HCT116 (cell line): Measurements from ENCODE around the gene RCBTB1. TPM values are rescaled to one million over a fixed set of nuclear protein-coding genes. Genes with fewer than 3 reads are reported as not detected.

ENCODE experiments used
- ATAC-seq: fragments of 200-7000 bp; cut with Tn5 transposase; 2 replicates; pipeline ENCODE4 v1.9.1; 2020; ENCODE audit warnings: mild to moderate bottlenecking, moderate library complexity
- BruUV-seq: library from RNA; stranded (reverse); fragments of 400-500 nt; replicated peaks from 2 replicates; lab custom pipeline; 2021; lab: Mats Ljungman, UMichigan
- CTCF ChIA-PET: fragments of 300-600 bp; sonication (Branson Sonifier 250); formaldehyde crosslinking; loops from one replicate; lab custom pipeline; 2021; ENCODE audit warnings: antibody characterized with exemption; lab: Charles Lee
- POLR2A ChIA-PET: fragments of 300-600, 350-600 bp; sonication (Branson Sonifier 250); formaldehyde crosslinking; loops from one replicate; lab custom pipeline; 2021; ENCODE audit warnings: antibody characterized with exemption; lab: Charles Lee
- RAD21 ChIA-PET, 2 experiments: fragments of 300-600 bp; sonication (Branson Sonifier 250); formaldehyde crosslinking; loops; one replicate each; lab custom pipeline; 2023; ENCODE audit warnings: low total read pairs in 2 of 2; ENCODE audit not compliant: uncharacterized antibody in 2 of 2, unreplicated experiment in 2 of 2, low non-redundant PET in 1 of 2; lab: Charles Lee
- DNase-seq: peaks from one replicate; pipeline ENCODE4 v3.0.0-alpha.2; 2010; ENCODE audit warnings: low read depth, low spot score
- H2AFZ ChIP-seq: fragments of 200-600 bp; shearing (Covaris generic), sonication (generic); 2 replicates; pipeline ENCODE4 v1.6.1; 2017; ENCODE audit warnings: low read depth, mixed run types, mixed read lengths, antibody characterized with exemption, low read length; ENCODE audit not compliant: poor library complexity, severe bottlenecking
- H3K27ac ChIP-seq: 2 replicates; pipeline ENCODE4 v1.5.1; 2012; ENCODE audit warnings: low read depth, low read length
- H3K27me3 ChIP-seq: fragments of 200-600 bp; sonication (generic); 2 replicates; pipeline ENCODE4 v1.6.1; 2016; ENCODE audit warnings: mixed run types, low read length, mixed read lengths; ENCODE audit not compliant: insufficient read depth
- H3K36me3 ChIP-seq, 2 experiments: fragments of 200-500 bp in 1 of 2; fragments of 200-600 bp in 1 of 2; sonication (Bioruptor generic) in 1 of 2; sonication (generic) in 1 of 2; 2 replicates each; pipeline versions ENCODE4 v1.5.1 to v1.6.1; 2014 to 2016; ENCODE audit warnings: low read length in 2 of 2, inconsistent platforms in 1 of 2, mixed read lengths in 1 of 2, mixed run types in 1 of 2; ENCODE audit not compliant: insufficient read depth in 2 of 2, control insufficient read depth in 1 of 2
- H3K4me1 ChIP-seq, 2 experiments: fragments of 200-600 bp in 1 of 2; sonication (generic) in 1 of 2; 2 replicates each; pipeline versions ENCODE4 v1.5.1 to v1.6.1; 2012 to 2017; ENCODE audit warnings: low read length in 2 of 2, inconsistent platforms in 1 of 2, mild to moderate bottlenecking in 1 of 2, mixed read lengths in 1 of 2, mixed run types in 1 of 2, moderate library complexity in 1 of 2; ENCODE audit not compliant: insufficient read depth in 2 of 2, control insufficient read depth in 1 of 2
- H3K4me2 ChIP-seq: fragments of 200-600 bp; sonication (generic); 2 replicates; pipeline ENCODE4 v1.6.1; 2017; ENCODE audit warnings: mixed run types, low read length, mixed read lengths
- H3K4me3 ChIP-seq, 2 experiments: fragments of 200-600 bp in 1 of 2; sonication (generic) in 1 of 2; replicated peaks in 1 of 2; 2 replicates each; pipeline ENCODE4 v1.5.1; 2011 to 2016; ENCODE audit warnings: low read length in 2 of 2, control low read depth in 1 of 2, low read depth in 1 of 2, mild to moderate bottlenecking in 1 of 2, mixed read lengths in 1 of 2, mixed run types in 1 of 2
- H3K79me2 ChIP-seq: fragments of 200-600 bp; sonication (generic); 2 replicates; pipeline ENCODE4 v1.6.1; 2017; ENCODE audit warnings: mild to moderate bottlenecking, mixed run types, low read length, moderate library complexity, mixed read lengths; ENCODE audit not compliant: insufficient read depth
- H3K9ac ChIP-seq: fragments of 200-600 bp; sonication (generic); 2 replicates; pipeline ENCODE4 v1.6.1; 2016; ENCODE audit warnings: low read length, mixed read lengths
- H3K9me2 ChIP-seq: fragments of 200-600 bp; sonication (generic), shearing (Covaris generic); 2 replicates; pipeline ENCODE4 v1.6.1; 2017; ENCODE audit warnings: mixed run types, mild to moderate bottlenecking, moderate library complexity; ENCODE audit not compliant: insufficient read depth
- H3K9me3 ChIP-seq, 2 experiments: fragments of 200-500 bp in 1 of 2; fragments of 200-600 bp in 1 of 2; sonication (Bioruptor generic) in 1 of 2; sonication (generic) in 1 of 2; 2 replicates each; pipeline ENCODE4 v1.6.1; 2014 to 2017; ENCODE audit warnings: low read length in 2 of 2, mixed read lengths in 2 of 2, inconsistent platforms in 1 of 2, low read depth in 1 of 2, mild to moderate bottlenecking in 1 of 2, mixed run types in 1 of 2, moderate library complexity in 1 of 2; ENCODE audit not compliant: control insufficient read depth in 1 of 2, insufficient read depth in 1 of 2
- H4K20me1 ChIP-seq: fragments of 200-600 bp; sonication (generic), shearing (Covaris generic); 2 replicates; pipeline ENCODE4 v1.6.1; 2017; ENCODE audit warnings: mixed run types, mild to moderate bottlenecking, moderate library complexity; ENCODE audit not compliant: insufficient read depth
- CBX3 ChIP-seq: IDR thresholded peaks from 2 replicates; pipeline ENCODE4 v1.6.1; 2012; ENCODE audit warnings: low read depth
- CEBPB ChIP-seq: IDR thresholded peaks from 2 replicates; pipeline ENCODE4 v1.6.1; 2012; ENCODE audit warnings: low read depth
- EGR1 ChIP-seq: IDR thresholded peaks from 2 replicates; pipeline ENCODE4 v1.6.1; 2012; ENCODE audit warnings: low read depth
- ELF1 ChIP-seq: IDR thresholded peaks from 2 replicates; pipeline ENCODE4 v1.6.1; 2012; ENCODE audit warnings: low read depth, borderline replicate concordance
- EZH2 ChIP-seq: fragments of 200-600 bp; sonication (generic); IDR thresholded peaks from 2 replicates; pipeline ENCODE4 v1.6.1; 2017; ENCODE audit warnings: antibody characterized with exemption, mixed run types
- FOSL1 ChIP-seq: IDR thresholded peaks from 2 replicates; pipeline ENCODE4 v1.6.1; 2012; ENCODE audit warnings: low read depth
- JUND ChIP-seq: IDR thresholded peaks from 2 replicates; pipeline ENCODE4 v1.6.1; 2012
- MAX ChIP-seq: IDR thresholded peaks from 2 replicates; pipeline ENCODE4 v1.6.1; 2012
- POLR2A ChIP-seq: IDR thresholded peaks from 2 replicates; pipeline ENCODE4 v1.7.0; 2011; ENCODE audit warnings: borderline replicate concordance; ENCODE audit not compliant: insufficient read depth, insufficient read length; ENCODE audit errors: extremely low read depth
- POLR2AphosphoS5 ChIP-seq: IDR thresholded peaks from 2 replicates; pipeline ENCODE4 v1.6.1; 2011; ENCODE audit warnings: mild to moderate bottlenecking, low read depth, low read length, moderate library complexity
- RAD21 ChIP-seq: IDR thresholded peaks from 2 replicates; pipeline ENCODE4 v1.6.1; 2012; ENCODE audit warnings: low read depth, mild to moderate bottlenecking
- SP1 ChIP-seq: IDR thresholded peaks from 2 replicates; pipeline ENCODE4 v1.6.1; 2012; ENCODE audit warnings: low read depth
- TCF7L2 ChIP-seq: IDR thresholded peaks from 2 replicates; pipeline ENCODE4 v1.7.0; 2011; ENCODE audit warnings: borderline replicate concordance, inconsistent platforms; ENCODE audit not compliant: insufficient read depth, insufficient read length; ENCODE audit errors: extremely low read depth
- ZBTB33 ChIP-seq: IDR thresholded peaks from 2 replicates; pipeline ENCODE4 v1.6.1; 2011; ENCODE audit warnings: mild to moderate bottlenecking, low read length, moderate library complexity; ENCODE audit not compliant: insufficient replicate concordance; ENCODE audit errors: extremely low read depth
- ZFX ChIP-seq: fragments of 450-650 bp; IDR thresholded peaks from 2 replicates; pipeline ENCODE4 v1.6.1; 2017
- ZNF274 ChIP-seq: fragments of 200-500 bp; sonication (Bioruptor generic); IDR thresholded peaks from 2 replicates; pipeline ENCODE4 v1.6.1; 2014; ENCODE audit warnings: mild to moderate bottlenecking, low read depth, low read length, inconsistent platforms
- intact Hi-C: fragments of 100-400 bp; cut with micrococcal nuclease; formaldehyde crosslinking; loops from 2 replicates; pipeline ENCODE4 v1.10.0; 2022
- total RNA-seq: library from RNA; stranded (reverse); gene quantifications from one replicate; pipeline ENCODE4 v1.2.1, GENCODE V29; 2021; ENCODE audit not compliant: unreplicated experiment

RCBTB1 gene
- total RNA-seq, 1 experiment from 2014 or later = 22.2 TPM

GRCh38 chr13:49633710-49634109 is 48.4 kb upstream of the RCBTB1 start:
- intact Hi-C loops = no loop called here
- H3K79me2 ChIP-seq = no peaks in the 10 kb centered on the region
- no peak overlapping the region for H2AFZ ChIP-seq
- H3K36me3 ChIP-seq = no peaks in the 10 kb centered on the region
- ChIA-PET POLR2A (no interaction called here), CTCF (no interaction called here), RAD21 (no interaction called here)
- DNase-seq (no peak), ATAC-seq (no peak)
- BruUV-seq = no TSS peak
- peaks cover 0 to 5% of the 10 kb centered on the region in 2 experiments; a peak in 1 of 4 replicates for H3K4me1 ChIP-seq
- H3K27ac ChIP-seq = no peak overlapping the region
- no peaks in the 10 kb centered on the region for H3K9me2 ChIP-seq
- TF ChIP-seq POLR2A = no peak
- TF ChIP-seq FOSL1 = no peak
- TF ChIP-seq CBX3 = no peak
- TF ChIP-seq TCF7L2 = no peak
- TF ChIP-seq ZBTB33 = no peak
- TF ChIP-seq ZNF274 = no peak
- no peak for TF ChIP-seq ZFX
- no peak for TF ChIP-seq JUND
- TF ChIP-seq MAX = no peak
- TF ChIP-seq CEBPB = no peak
- no peak for TF ChIP-seq SP1
- TF ChIP-seq POLR2AphosphoS5 = no peak
- no peak for TF ChIP-seq EZH2
- no peak for TF ChIP-seq ELF1
- TF ChIP-seq EGR1 = no peak
- TF ChIP-seq RAD21 = no peak
- H3K9me3 ChIP-seq = no peaks in the 10 kb centered on the region
- no peak overlapping the region for H3K4me3 ChIP-seq
- no peak overlapping the region for H3K4me2 ChIP-seq
- H3K27me3 ChIP-seq = no peaks in the 10 kb centered on the region
- no peak overlapping the region for H3K9ac ChIP-seq
- H4K20me1 ChIP-seq = no peaks in the 10 kb centered on the region
